Astrocyte (in vitro differentiated cells and primary cell): Measurements from ENCODE around the gene DHX40. TPM values are rescaled to one million over a fixed set of nuclear protein-coding genes. Genes with fewer than 3 reads are reported as not detected.
A peak's percentile ranks its signal among the peaks of the same experiment; 100 is the strongest.

Source experiments
- DNase-seq: peaks from one replicate; pipeline ENCODE4 v3.0.0-alpha.2; 2010; ENCODE audit warnings: low read depth
- FAIRE-seq: peaks from 2 replicates; lab custom pipeline; 2011; peaks lifted over from hg19 to GRCh38; lab: Jason Lieb, UNC
- H2AFZ ChIP-seq: 2 replicates; pipeline ENCODE4 v1.6.0; 2012; ENCODE audit warnings: low read depth, low read length, inconsistent platforms
- H3K27ac ChIP-seq: 2 replicates; pipeline ENCODE4 v1.5.1; 2011; ENCODE audit warnings: low read depth, low read length, inconsistent platforms
- H3K27me3 ChIP-seq: 2 replicates; pipeline ENCODE4 v1.6.0; 2011; ENCODE audit warnings: low read length, inconsistent platforms; ENCODE audit not compliant: insufficient read depth
- H3K36me3 ChIP-seq: 2 replicates; pipeline ENCODE4 v1.5.1; 2011; ENCODE audit warnings: low read length, inconsistent platforms; ENCODE audit not compliant: insufficient read depth
- H3K4me1 ChIP-seq: 2 replicates; pipeline ENCODE4 v1.5.1; 2011; ENCODE audit warnings: low read length, inconsistent platforms; ENCODE audit not compliant: insufficient read depth
- H3K4me2 ChIP-seq: 2 replicates; pipeline ENCODE4 v1.6.0; 2012; ENCODE audit warnings: low read length, inconsistent platforms
- H3K4me3 ChIP-seq: 2 replicates; pipeline ENCODE4 v1.5.1; 2011; ENCODE audit warnings: low read depth, mild to moderate bottlenecking, low read length, inconsistent platforms; ENCODE audit not compliant: insufficient read depth
- H3K79me2 ChIP-seq: 2 replicates; pipeline ENCODE4 v1.6.0; 2012; ENCODE audit warnings: mild to moderate bottlenecking, low read length, inconsistent platforms; ENCODE audit not compliant: insufficient read depth
- H3K9ac ChIP-seq: 2 replicates; pipeline ENCODE4 v1.6.0; 2012; ENCODE audit warnings: mild to moderate bottlenecking, low read length, inconsistent platforms
- H3K9me3 ChIP-seq: 2 replicates; pipeline ENCODE4 v1.5.1; 2012; ENCODE audit warnings: low read depth, mild to moderate bottlenecking, low read length, inconsistent platforms; ENCODE audit not compliant: insufficient read depth
- H4K20me1 ChIP-seq: 2 replicates; pipeline ENCODE4 v1.6.0; 2012; ENCODE audit warnings: low read length, inconsistent platforms; ENCODE audit not compliant: insufficient read depth
- H3K27ac Mint-ChIP-seq: one replicate; pipeline ENCODE4 v1.8.0; 2021; ENCODE audit warnings: mild to moderate bottlenecking, mixed read lengths; ENCODE audit not compliant: unreplicated experiment
- H3K27me3 Mint-ChIP-seq: one replicate; pipeline ENCODE4 v1.8.0; 2021; ENCODE audit warnings: low read depth, mixed read lengths; ENCODE audit not compliant: unreplicated experiment
- H3K36me3 Mint-ChIP-seq: one replicate; pipeline ENCODE4 v1.8.0; 2021; ENCODE audit warnings: low read depth, mixed read lengths; ENCODE audit not compliant: unreplicated experiment
- H3K4me1 Mint-ChIP-seq: one replicate; pipeline ENCODE4 v1.8.0; 2021; ENCODE audit warnings: low read depth, mixed read lengths; ENCODE audit not compliant: unreplicated experiment
- H3K4me3 Mint-ChIP-seq: one replicate; pipeline ENCODE4 v1.8.0; 2021; ENCODE audit warnings: mild to moderate bottlenecking, moderate library complexity, mixed read lengths; ENCODE audit not compliant: unreplicated experiment
- H3K9me3 Mint-ChIP-seq: one replicate; pipeline ENCODE4 v1.8.0; 2021; ENCODE audit warnings: mild to moderate bottlenecking, mixed read lengths; ENCODE audit not compliant: unreplicated experiment
- CTCF ChIP-seq: IDR thresholded peaks from 2 replicates; pipeline ENCODE4 v1.5.1; 2011; ENCODE audit warnings: low read depth, mild to moderate bottlenecking, inconsistent platforms, low read length, moderate library complexity; ENCODE audit not compliant: insufficient read depth
- EZH2 ChIP-seq: IDR thresholded peaks from 2 replicates; pipeline ENCODE4 v1.6.1; 2012; ENCODE audit warnings: mild to moderate bottlenecking, low read length, inconsistent platforms; ENCODE audit not compliant: insufficient read depth
- total RNA-seq: library from RNA; stranded (reverse); gene quantifications from 2 replicates; pipeline ENCODE4 v1.2.1, GENCODE V29; 2021

Gene DHX40
- total RNA-seq, 1 donor from 2014 or later: 31.0 TPM

- peak overlapping the region; percentile 90 for H3K4me2 ChIP-seq
- peak overlapping the region; percentile 99 for H3K9ac ChIP-seq
- peaks cover 23% of the 10 kb centered on the region for H3K4me1 Mint-ChIP-seq
- DNase-seq (no peak), FAIRE-seq (no peak)
- no peaks in the 10 kb centered on the region for H3K9me3 Mint-ChIP-seq
- no peaks in the 10 kb centered on the region for H3K9me3 ChIP-seq
- H3K27me3 Mint-ChIP-seq: no peaks in the 10 kb centered on the region
- H3K27ac Mint-ChIP-seq: peak overlapping the region; percentile 100
- TF ChIP-seq EZH2 (no peak), CTCF (no peak)
- peaks cover 52% of the 10 kb centered on the region for H3K79me2 ChIP-seq
- no peaks in the 10 kb centered on the region for H3K36me3 ChIP-seq
- H2AFZ ChIP-seq: peak overlapping the region; percentile 83
- H3K36me3 Mint-ChIP-seq: no peaks in the 10 kb centered on the region
- H4K20me1 ChIP-seq: peaks cover 34% of the 10 kb centered on the region
- peak overlapping the region; percentile 99 for H3K27ac ChIP-seq
- H3K4me1 ChIP-seq: peaks cover 23% of the 10 kb centered on the region
- peak overlapping the region; percentile 77 for H3K4me3 ChIP-seq
- no peaks in the 10 kb centered on the region for H3K27me3 ChIP-seq
- H3K4me3 Mint-ChIP-seq: peak overlapping the region; percentile 97
These were observed 53.6 kb downstream of the DHX40 start for GRCh38 chr17:59619035-59619297.

DNA sequence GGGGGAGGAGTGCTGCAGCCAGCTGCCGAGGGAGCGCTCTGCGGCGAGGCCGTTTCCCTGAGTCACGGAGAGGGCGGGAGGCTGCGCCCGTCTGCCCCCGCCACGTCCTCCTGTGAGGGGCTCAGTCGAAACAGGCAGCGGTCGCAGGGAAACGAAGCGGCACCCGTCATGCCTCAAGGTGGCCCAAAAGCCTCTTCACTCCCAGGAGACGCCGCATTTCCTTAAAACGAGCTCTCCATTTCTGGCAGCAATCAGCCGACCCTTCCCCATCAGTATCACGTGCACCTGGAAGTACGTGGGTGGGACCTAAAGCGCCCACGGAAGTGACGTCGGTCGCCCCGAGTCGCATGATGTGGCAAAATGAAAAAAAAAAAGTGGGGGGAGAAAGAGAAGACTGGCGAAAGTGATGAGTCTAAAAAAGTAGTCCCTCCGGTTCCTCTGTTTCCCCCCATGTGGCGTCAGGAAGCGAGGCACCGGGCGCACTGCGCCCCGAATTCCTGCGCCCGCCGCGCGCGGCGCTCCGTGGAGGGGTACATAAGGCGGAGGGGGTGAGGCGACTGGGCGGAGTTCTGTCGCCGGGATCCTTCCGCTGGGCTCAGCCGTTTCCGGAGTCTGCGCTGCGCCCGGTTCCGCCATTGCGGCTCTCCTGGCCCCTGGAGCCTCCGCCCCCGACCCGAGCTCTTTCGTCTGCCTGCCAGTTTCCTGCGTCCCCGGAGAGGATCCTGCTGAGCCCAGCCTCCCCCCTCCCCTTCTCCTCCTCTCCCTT is 54.1 kb downstream of the DHX40 start, which contains the start of gene CLTC:
Gene CLTC (plus strand): TSS at position 598 of the 766 bp plus-strand sequence. CDS start 237 bp downstream, outside the sequence.
- H4K20me1 ChIP-seq: peaks cover 40% of the 10 kb centered on the region
- H3K36me3 ChIP-seq: no peaks in the 10 kb centered on the region
- H3K27me3 ChIP-seq: no peaks in the 10 kb centered on the region
- no peaks in the 10 kb centered on the region for H3K27me3 Mint-ChIP-seq
- FAIRE-seq (no peak), DNase-seq (peak; percentile 98)
- peak within 1 kb of the TSS; percentile 90 for H3K4me2 ChIP-seq
- no peaks in the 10 kb centered on the region for H3K9me3 Mint-ChIP-seq
- no peaks in the 10 kb centered on the region for H3K36me3 Mint-ChIP-seq
- no peaks in the 10 kb centered on the region for H3K9me3 ChIP-seq
- H3K27ac Mint-ChIP-seq: peak within 1 kb of the TSS; percentile 100
- peaks cover 26% of the 10 kb centered on the region for H3K4me1 Mint-ChIP-seq
- H3K27ac ChIP-seq: peak within 1 kb of the TSS; percentile 99
- H3K4me1 ChIP-seq: peaks cover 25% of the 10 kb centered on the region
- H2AFZ ChIP-seq: peak within 1 kb of the TSS; percentile 83
- peaks cover 57% of the 10 kb centered on the region for H3K79me2 ChIP-seq
- peak within 1 kb of the TSS; percentile 99 for H3K9ac ChIP-seq
- H3K4me3 Mint-ChIP-seq: peak within 1 kb of the TSS; percentile 97
- H3K4me3 ChIP-seq: peak within 1 kb of the TSS; percentile 77
- no peak for TF ChIP-seq EZH2
- no peak for TF ChIP-seq CTCF

GRCh38 chr17:59620064-59620359 is 54.6 kb downstream of the DHX40 start:
- Mint-ChIP-seq H3K9me3 (no peaks in the 10 kb centered on the region), H3K36me3 (no peaks in the 10 kb centered on the region)
- H3K79me2 ChIP-seq: peaks cover 62% of the 10 kb centered on the region

More at GRCh38 chr17:59620064-59620359, 54.6 kb downstream of the DHX40 start:
- H3K4me1 ChIP-seq: peaks cover 25% of the 10 kb centered on the region
- H3K4me2 ChIP-seq: peak overlapping the region; percentile 90
- TF ChIP-seq EZH2 (no peak), CTCF (no peak)
- FAIRE-seq (no peak), DNase-seq (no peak)
- peak overlapping the region; percentile 97 for H3K4me3 Mint-ChIP-seq
- H3K27me3 Mint-ChIP-seq: no peaks in the 10 kb centered on the region
- H3K4me3 ChIP-seq: peak overlapping the region; percentile 77
- H3K9me3 ChIP-seq: no peaks in the 10 kb centered on the region
- peaks cover 26% of the 10 kb centered on the region for H3K4me1 Mint-ChIP-seq
- peak overlapping the region; percentile 100 for H3K27ac Mint-ChIP-seq
- H3K36me3 ChIP-seq: no peaks in the 10 kb centered on the region
- H3K27ac ChIP-seq: peak overlapping the region; percentile 99
- H3K9ac ChIP-seq: peak overlapping the region; percentile 99
- peak overlapping the region; percentile 83 for H2AFZ ChIP-seq
- no peaks in the 10 kb centered on the region for H3K27me3 ChIP-seq
- peaks cover 45% of the 10 kb centered on the region for H4K20me1 ChIP-seq
